BLaER1 (cell line): Measurements from ENCODE around the gene TNC.

Experiments used
- H3K27ac ChIP-seq: shearing (Covaris generic); formaldehyde crosslinking; 2 replicates; pipeline ENCODE4 v1.8.1; 2022
- H3K27me3 ChIP-seq: shearing (Covaris generic); formaldehyde crosslinking; 2 replicates; pipeline ENCODE4 v1.8.1; 2022
- H3K36me3 ChIP-seq: shearing (Covaris generic); formaldehyde crosslinking; 2 replicates; pipeline ENCODE4 v1.8.1; 2022
- H3K4me1 ChIP-seq: shearing (Covaris generic); formaldehyde crosslinking; 2 replicates; pipeline ENCODE4 v1.8.1; 2022
- H3K4me2 ChIP-seq: shearing (Covaris generic); formaldehyde crosslinking; 2 replicates; pipeline ENCODE4 v1.8.1; 2022
- H3K4me3 ChIP-seq: shearing (Covaris generic); formaldehyde crosslinking; 2 replicates; pipeline ENCODE4 v1.8.1; 2022
- H3K9ac ChIP-seq: shearing (Covaris generic); formaldehyde crosslinking; 2 replicates; pipeline ENCODE4 v1.8.1; 2022
- H3K9me3 ChIP-seq: shearing (Covaris generic); formaldehyde crosslinking; 2 replicates; pipeline ENCODE4 v1.8.1; 2022
- H4K20me1 ChIP-seq: shearing (Covaris generic); formaldehyde crosslinking; 2 replicates; pipeline ENCODE4 v1.8.1; 2022
- Cebpa-rat ChIP-seq: shearing (Covaris generic); IDR thresholded peaks from 2 replicates; pipeline ENCODE4 v1.8.1; 2022

Gene TNC

GRCh38 chr9:115085773-115086377, 32.1 kb downstream of the TNC start:
- Histone ChIP-seq H3K4me2 (no peak overlapping the region), H3K27ac (no peak overlapping the region)

DNA sequence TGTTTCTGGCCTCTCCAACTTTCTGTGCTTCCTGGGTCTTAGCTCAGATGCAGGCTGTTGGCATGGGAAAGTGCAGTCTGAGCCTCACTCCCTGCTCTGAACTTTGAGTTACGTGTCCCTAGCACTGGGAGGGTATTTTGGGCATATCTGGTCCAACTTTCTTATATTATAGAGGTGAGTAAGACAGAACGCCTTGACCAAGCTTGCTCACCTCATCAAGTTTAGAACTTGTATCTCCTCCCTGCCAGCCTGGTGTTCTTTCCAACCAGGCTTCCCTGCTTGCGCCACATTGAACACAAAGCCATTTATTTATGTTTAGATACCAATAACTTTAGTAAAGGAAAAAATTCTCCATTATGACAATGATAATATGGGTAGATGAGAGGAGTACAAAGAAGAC, 33.2 kb downstream of the TNC start:
- Histone ChIP-seq H3K36me3 (no peaks in the 10 kb centered on the region), H3K27ac (no peak overlapping the region), H3K4me1 (no peaks in the 10 kb centered on the region), H3K9ac (no peak overlapping the region), H3K4me3 (no peak overlapping the region), H3K27me3 (no peaks in the 10 kb centered on the region), H3K9me3 (no peaks in the 10 kb centered on the region), H4K20me1 (no peaks in the 10 kb centered on the region), H3K4me2 (no peak overlapping the region)
- TF ChIP-seq Cebpa-rat, result no peak

More at GRCh38 chr9:115085773-115086377, 32.1 kb downstream of the TNC start:
- no peak overlapping the region for H3K4me3 ChIP-seq
- H3K4me1 ChIP-seq, result no peaks in the 10 kb centered on the region
- H3K9ac ChIP-seq, result no peak overlapping the region
- H3K27me3 ChIP-seq, result no peaks in the 10 kb centered on the region
- H4K20me1 ChIP-seq, result no peaks in the 10 kb centered on the region
- no peaks in the 10 kb centered on the region for H3K36me3 ChIP-seq
- no peaks in the 10 kb centered on the region for H3K9me3 ChIP-seq
- no peak for TF ChIP-seq Cebpa-rat

DNA sequence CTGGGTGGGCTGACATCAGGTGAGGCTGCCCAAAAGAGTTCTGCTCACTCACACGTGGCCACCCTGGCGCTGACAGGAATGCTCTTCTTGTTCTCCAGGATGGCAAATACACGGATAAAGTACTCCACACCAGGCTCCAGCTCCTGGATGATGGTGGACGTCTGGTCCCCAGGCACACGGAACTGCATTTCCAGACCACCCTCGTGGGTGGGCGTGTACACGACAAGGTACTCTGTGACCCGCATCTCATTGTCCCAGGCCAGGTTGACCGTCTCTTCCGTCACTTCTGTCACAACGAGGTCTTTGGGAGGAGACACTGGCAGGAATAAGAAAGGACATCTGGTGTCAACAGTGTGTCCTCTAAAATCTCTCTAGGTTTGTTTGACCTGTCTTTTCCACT, 33.8 kb downstream of the TNC start:
- Histone ChIP-seq H3K4me2 (no peak overlapping the region), H3K27ac (no peak overlapping the region), H3K4me3 (no peak overlapping the region), H3K36me3 (no peaks in the 10 kb centered on the region), H3K4me1 (no peaks in the 10 kb centered on the region), H4K20me1 (no peaks in the 10 kb centered on the region), H3K27me3 (no peaks in the 10 kb centered on the region), H3K9me3 (no peaks in the 10 kb centered on the region), H3K9ac (no peak overlapping the region)
- TF ChIP-seq Cebpa-rat, result no peak

- Histone ChIP-seq H3K4me3 (no peak overlapping the region), H3K9ac (no peak overlapping the region), H4K20me1 (no peaks in the 10 kb centered on the region), H3K27ac (no peak overlapping the region), H3K4me2 (no peak overlapping the region), H3K9me3 (no peaks in the 10 kb centered on the region), H3K4me1 (no peaks in the 10 kb centered on the region), H3K27me3 (no peaks in the 10 kb centered on the region), H3K36me3 (no peaks in the 10 kb centered on the region)
- TF ChIP-seq Cebpa-rat, result no peak
Observed at GRCh38 chr9:115080242-115080641, 37.7 kb downstream of the TNC start.

GRCh38 chr9:115079156-115079555, 38.8 kb downstream of the TNC start:
- H3K4me1 ChIP-seq, result no peaks in the 10 kb centered on the region
- no peak for TF ChIP-seq Cebpa-rat
- no peaks in the 10 kb centered on the region for H3K27me3 ChIP-seq
- H3K36me3 ChIP-seq, result no peaks in the 10 kb centered on the region
- H3K27ac ChIP-seq, result no peak overlapping the region
- H3K9me3 ChIP-seq, result no peaks in the 10 kb centered on the region
- no peak overlapping the region for H3K4me2 ChIP-seq
- no peaks in the 10 kb centered on the region for H4K20me1 ChIP-seq
- no peak overlapping the region for H3K9ac ChIP-seq
- no peak overlapping the region for H3K4me3 ChIP-seq

- no peaks in the 10 kb centered on the region for H3K9me3 ChIP-seq
- H4K20me1 ChIP-seq, result no peaks in the 10 kb centered on the region
- no peak overlapping the region for H3K4me3 ChIP-seq
- no peak overlapping the region for H3K4me2 ChIP-seq
- no peak overlapping the region for H3K27ac ChIP-seq
- H3K4me1 ChIP-seq, result no peaks in the 10 kb centered on the region
- no peaks in the 10 kb centered on the region for H3K36me3 ChIP-seq
- H3K27me3 ChIP-seq, result no peaks in the 10 kb centered on the region
- TF ChIP-seq Cebpa-rat, result no peak
- H3K9ac ChIP-seq, result no peak overlapping the region
Observed at GRCh38 chr9:115073456-115073855, 44.5 kb downstream of the TNC start.

- H4K20me1 ChIP-seq, result no peaks in the 10 kb centered on the region
- H3K27ac ChIP-seq, result no peak overlapping the region
- H3K27me3 ChIP-seq, result no peaks in the 10 kb centered on the region
- no peak for TF ChIP-seq Cebpa-rat
- no peak overlapping the region for H3K9ac ChIP-seq
- no peak overlapping the region for H3K4me2 ChIP-seq
- H3K4me1 ChIP-seq, result no peaks in the 10 kb centered on the region
- no peak overlapping the region for H3K4me3 ChIP-seq
- no peaks in the 10 kb centered on the region for H3K9me3 ChIP-seq
- H3K36me3 ChIP-seq, result no peaks in the 10 kb centered on the region
Observed at GRCh38 chr9:115071176-115071575, 46.8 kb downstream of the TNC start.

DNA sequence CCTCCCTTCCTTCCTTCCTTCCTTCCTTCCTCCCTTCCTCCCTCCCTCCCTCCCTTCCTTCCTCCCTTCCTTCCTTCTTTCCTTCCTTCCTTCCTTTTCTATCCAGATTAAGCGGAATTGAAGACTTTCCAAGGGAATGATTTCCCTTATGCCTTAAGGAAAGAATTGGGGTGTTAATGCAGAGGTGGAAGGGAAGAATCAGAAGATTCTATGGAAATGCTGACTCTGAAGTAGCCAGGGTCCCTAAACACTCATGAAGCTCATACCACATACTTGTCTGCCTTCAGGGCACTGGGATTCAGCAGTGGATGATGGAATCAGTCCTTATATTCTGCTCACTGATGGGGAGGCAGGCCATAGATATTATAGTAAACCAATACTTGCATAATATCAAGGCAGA, 48.2 kb downstream of the TNC start:
- H3K9me3 ChIP-seq, result no peaks in the 10 kb centered on the region
- no peaks in the 10 kb centered on the region for H4K20me1 ChIP-seq
- H3K4me2 ChIP-seq, result no peak overlapping the region
- no peak for TF ChIP-seq Cebpa-rat
- no peak overlapping the region for H3K4me3 ChIP-seq
- H3K27me3 ChIP-seq, result no peaks in the 10 kb centered on the region
- H3K9ac ChIP-seq, result no peak overlapping the region
- H3K36me3 ChIP-seq, result no peaks in the 10 kb centered on the region
- no peaks in the 10 kb centered on the region for H3K4me1 ChIP-seq
- H3K27ac ChIP-seq, result no peak overlapping the region

- Histone ChIP-seq H3K4me3 (no peak overlapping the region), H3K9ac (no peak overlapping the region), H3K4me2 (no peak overlapping the region), H3K27me3 (no peaks in the 10 kb centered on the region), H3K36me3 (no peaks in the 10 kb centered on the region), H3K4me1 (no peaks in the 10 kb centered on the region), H4K20me1 (no peaks in the 10 kb centered on the region), H3K9me3 (no peaks in the 10 kb centered on the region), H3K27ac (no peak overlapping the region)
- no peak for TF ChIP-seq Cebpa-rat
Observed at GRCh38 chr9:115069302-115069701, 48.7 kb downstream of the TNC start.

- H3K4me3 ChIP-seq, result no peak overlapping the region
- H3K9ac ChIP-seq, result no peak overlapping the region
- H3K4me1 ChIP-seq, result no peaks in the 10 kb centered on the region
- H3K9me3 ChIP-seq, result no peaks in the 10 kb centered on the region
- no peaks in the 10 kb centered on the region for H3K27me3 ChIP-seq
- H4K20me1 ChIP-seq, result no peaks in the 10 kb centered on the region
- no peak overlapping the region for H3K4me2 ChIP-seq
- TF ChIP-seq Cebpa-rat, result no peak
- no peak overlapping the region for H3K27ac ChIP-seq
- H3K36me3 ChIP-seq, result no peaks in the 10 kb centered on the region
Observed at GRCh38 chr9:115068031-115068430, 49.9 kb downstream of the TNC start.
